ENCODE results near the gene MMEL1. TPM values are rescaled to one million over a fixed set of nuclear protein-coding genes. Genes with fewer than 3 reads are reported as not detected.

The MMEL1 gene
- total RNA-seq, 1 experiment from 2014 or later: 0.46 TPM

GRCh38 chr1:2605509-2606395 is 27.1 kb downstream of the MMEL1 start:
- CTCF ChIA-PET: interaction anchor here (1.1 kb wide), 1 partner anchor 44 kb away, joined by 3 read pairs; no protein-coding TSS in a partner anchor
- TF ChIP-seq REST (IDR thresholded peaks at IDR 0.05; ENCODE audit: insufficient read depth in 1 of 2, low read depth in 2 of 2, low read length in 1 of 2) (no peak), POLR2AphosphoS5 (IDR thresholded peaks at IDR 0.05; ENCODE audit: low read depth, low read length) (no peak), TCF7L2 (IDR thresholded peaks at IDR 0.05; ENCODE audit: low read depth, low read length) (no peak), SIN3A (IDR thresholded peaks at IDR 0.05; ENCODE audit: borderline replicate concordance, insufficient read depth, low read depth, low read length) (no peak)
- TF ChIP-seq, protein P1, sequence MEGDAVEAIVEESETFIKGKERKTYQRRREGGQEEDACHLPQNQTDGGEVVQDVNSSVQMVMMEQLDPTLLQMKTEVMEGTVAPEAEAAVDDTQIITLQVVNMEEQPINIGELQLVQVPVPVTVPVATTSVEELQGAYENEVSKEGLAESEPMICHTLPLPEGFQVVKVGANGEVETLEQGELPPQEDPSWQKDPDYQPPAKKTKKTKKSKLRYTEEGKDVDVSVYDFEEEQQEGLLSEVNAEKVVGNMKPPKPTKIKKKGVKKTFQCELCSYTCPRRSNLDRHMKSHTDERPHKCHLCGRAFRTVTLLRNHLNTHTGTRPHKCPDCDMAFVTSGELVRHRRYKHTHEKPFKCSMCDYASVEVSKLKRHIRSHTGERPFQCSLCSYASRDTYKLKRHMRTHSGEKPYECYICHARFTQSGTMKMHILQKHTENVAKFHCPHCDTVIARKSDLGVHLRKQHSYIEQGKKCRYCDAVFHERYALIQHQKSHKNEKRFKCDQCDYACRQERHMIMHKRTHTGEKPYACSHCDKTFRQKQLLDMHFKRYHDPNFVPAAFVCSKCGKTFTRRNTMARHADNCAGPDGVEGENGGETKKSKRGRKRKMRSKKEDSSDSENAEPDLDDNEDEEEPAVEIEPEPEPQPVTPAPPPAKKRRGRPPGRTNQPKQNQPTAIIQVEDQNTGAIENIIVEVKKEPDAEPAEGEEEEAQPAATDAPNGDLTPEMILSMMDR (IDR thresholded peaks at IDR 0.05): no peak
- Histone ChIP-seq H3K4me1 (ENCODE audit: control insufficient read depth, insufficient read depth, low read length) (no peaks in the 10 kb centered on the region), H3K27ac (ENCODE audit: low read length) (no peak overlapping the region), H3K4me3 (ENCODE audit: low read depth in 2 of 2, low read length in 2 of 2) (no peak overlapping the region), H3K27me3 (ENCODE audit: control insufficient read depth, insufficient read depth, low read length) (no peaks in the 10 kb centered on the region), H3K36me3 (ENCODE audit: control insufficient read depth, insufficient read depth, low read length) (no peaks in the 10 kb centered on the region), H3K9me3 (ENCODE audit: control insufficient read depth, insufficient read depth, low read depth, low read length) (no peaks in the 10 kb centered on the region)
- BruUV-seq (replicated peaks): no TSS peak
- POLR2A ChIA-PET: no interaction called here
- ATAC-seq: no peak
- intact Hi-C loops (cut with micrococcal nuclease; ENCODE audit: unreplicated experiment) (no loop called here), in situ Hi-C loops (cut with HindIII; ENCODE audit: low pct_unique_long_range_greater_than_20kb, low sequenced_read_pairs) (no loop called here)
- DNase-seq (ENCODE audit: low read depth, low spot score): no peak

GRCh38 chr1:2604844-2605508 is 27.8 kb downstream of the MMEL1 start:
- Histone ChIP-seq H3K36me3 (ENCODE audit: control insufficient read depth, insufficient read depth, low read length) (no peaks in the 10 kb centered on the region), H3K27me3 (ENCODE audit: control insufficient read depth, insufficient read depth, low read length) (no peaks in the 10 kb centered on the region), H3K4me3 (ENCODE audit: low read depth in 2 of 2, low read length in 2 of 2) (no peak overlapping the region), H3K9me3 (ENCODE audit: control insufficient read depth, insufficient read depth, low read depth, low read length) (no peaks in the 10 kb centered on the region), H3K4me1 (ENCODE audit: control insufficient read depth, insufficient read depth, low read length) (no peaks in the 10 kb centered on the region), H3K27ac (ENCODE audit: low read length) (no peak overlapping the region)
- BruUV-seq (replicated peaks): no TSS peak
- TF ChIP-seq REST (IDR thresholded peaks at IDR 0.05; ENCODE audit: insufficient read depth in 1 of 2, low read depth in 2 of 2, low read length in 1 of 2): no peak
- no peak for TF ChIP-seq SIN3A (IDR thresholded peaks at IDR 0.05; ENCODE audit: borderline replicate concordance, insufficient read depth, low read depth, low read length)
- no peak for TF ChIP-seq POLR2AphosphoS5 (IDR thresholded peaks at IDR 0.05; ENCODE audit: low read depth, low read length)
- TF ChIP-seq, protein P1 (IDR thresholded peaks at IDR 0.05): no peak
- TF ChIP-seq TCF7L2 (IDR thresholded peaks at IDR 0.05; ENCODE audit: low read depth, low read length): no peak
- intact Hi-C loops (cut with micrococcal nuclease; ENCODE audit: unreplicated experiment) (no loop called here), in situ Hi-C loops (cut with HindIII; ENCODE audit: low pct_unique_long_range_greater_than_20kb, low sequenced_read_pairs) (no loop called here)
- 0 out of 2 replicates have a peak, but pooled peaks have one; percentile 9 for ATAC-seq
- ChIA-PET CTCF (interaction anchor here (1.1 kb wide), 1 partner anchor 44 kb away, joined by 3 read pairs; no protein-coding TSS in a partner anchor), POLR2A (no interaction called here)
- no peak for DNase-seq (ENCODE audit: low read depth, low spot score)

Data from Panc1 (cell line).